HL-60/S4 treated with phorbol 12-myristate 13-acetate at 8.2 ng/mL for 4 days and 3 days (cell line): ENCODE data around the gene DYTN.

Source experiments
- in situ Hi-C: fragments of 300-500 bp; cut with MboI; formaldehyde crosslinking; loops from 2 replicates; pipeline ENCODE4 v1.15.0; 2022; ENCODE audit warnings: low sequenced_read_pairs

DYTN gene

GRCh38 chr2:206615417-206616089, 102.6 kb downstream of the DYTN start:
- in situ Hi-C loops, result no loop called here

GRCh38 chr2:206614811-206615210, 103.4 kb downstream of the DYTN start:
- in situ Hi-C loops, result no loop called here

- in situ Hi-C loops, result no loop called here
Observed at GRCh38 chr2:206611736-206612135, 106.5 kb downstream of the DYTN start.

GRCh38 chr2:206611191-206611590, 107.0 kb downstream of the DYTN start:
- in situ Hi-C loops, result no loop called here

- in situ Hi-C loops, result no loop called here
Observed at GRCh38 chr2:206610451-206610850, 107.7 kb downstream of the DYTN start.

GRCh38 chr2:206603243-206603642, 115.0 kb downstream of the DYTN start:
- in situ Hi-C loops, result no loop called here
